Posterior vena cava (tissue), 2 donors: Measurements from ENCODE around the gene ARID3A. TPM values are rescaled to one million over a fixed set of nuclear protein-coding genes. Genes with fewer than 3 reads are reported as not detected.
"Not testable (repeated sequence)": the region's sequence is repeated elsewhere in the genome, so short reads cannot be mapped to it uniquely, and the experiment has no call there.

ENCODE experiments used
- DNase-seq: peaks from one replicate; pipeline ENCODE4 v3.0.0-alpha.2; 2020; ENCODE audit warnings: low spot score
- intact Hi-C, 2 donors: fragments of 100-400 bp; cut with DNase I; formaldehyde crosslinking; loops; one replicate each; pipeline versions ENCODE4 v1.14.1 to v1.14.2; 2022 to 2023
- total RNA-seq, 2 donors: library from RNA; stranded (reverse); fragmentation: NEBNext Ultra II Directional; extraction: Animal tissue kit (Norgen Biotek cat#: 25700); gene quantifications; one replicate each; pipeline ENCODE4 v1.2.1, GENCODE V29; 2021
- donor health status: DM: yes; HTN: yes; CAD: no.
- donor health status: DM: yes; HTN: yes; CAD: no.

Gene ARID3A
- total RNA-seq, 2 donors from 2014 or later = 6.3 to 10.0 TPM

DNA sequence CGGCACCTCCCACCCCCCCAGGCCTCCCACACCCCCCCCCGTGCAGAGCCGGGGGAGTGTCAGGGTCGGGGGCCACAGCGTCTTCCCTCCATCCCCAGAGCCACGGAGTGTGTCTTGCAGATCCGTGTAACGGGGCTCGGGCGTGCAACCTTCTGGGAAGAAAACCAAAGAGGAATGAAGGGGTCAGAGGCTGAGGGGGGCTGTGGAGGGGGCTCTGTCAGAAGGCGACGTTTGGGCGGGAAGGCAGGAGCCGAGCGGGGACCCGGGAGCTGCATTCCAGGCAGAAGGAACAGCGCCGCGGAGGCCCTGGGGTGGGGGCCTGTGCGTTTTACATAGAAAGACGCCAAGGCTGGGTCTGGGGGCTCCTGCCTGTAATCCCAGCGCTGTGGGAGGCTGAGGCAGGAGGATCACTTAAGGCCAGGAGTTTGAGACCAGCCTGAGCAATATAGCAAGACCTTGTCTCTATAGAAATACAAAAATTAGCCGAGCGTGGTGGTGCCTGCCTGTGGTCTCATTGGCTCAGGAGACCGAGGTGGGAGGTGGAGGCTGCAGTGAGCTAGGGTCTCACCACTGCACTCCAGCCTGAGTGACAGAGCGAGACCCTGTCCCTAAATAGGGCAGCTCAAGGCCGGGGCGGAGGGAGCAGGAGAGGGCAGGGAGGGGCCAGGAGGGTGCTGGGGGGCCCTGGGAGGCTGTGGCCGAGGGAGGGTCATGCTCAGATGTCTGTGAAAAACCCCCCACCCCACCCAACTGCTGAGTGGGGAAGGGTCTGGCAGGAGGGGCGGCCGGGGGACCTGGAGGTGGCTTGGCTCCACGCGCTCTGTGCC is 27.8 kb downstream of the ARID3A start:
- intact Hi-C loops = no loop called here
- no peak for DNase-seq

DNA sequence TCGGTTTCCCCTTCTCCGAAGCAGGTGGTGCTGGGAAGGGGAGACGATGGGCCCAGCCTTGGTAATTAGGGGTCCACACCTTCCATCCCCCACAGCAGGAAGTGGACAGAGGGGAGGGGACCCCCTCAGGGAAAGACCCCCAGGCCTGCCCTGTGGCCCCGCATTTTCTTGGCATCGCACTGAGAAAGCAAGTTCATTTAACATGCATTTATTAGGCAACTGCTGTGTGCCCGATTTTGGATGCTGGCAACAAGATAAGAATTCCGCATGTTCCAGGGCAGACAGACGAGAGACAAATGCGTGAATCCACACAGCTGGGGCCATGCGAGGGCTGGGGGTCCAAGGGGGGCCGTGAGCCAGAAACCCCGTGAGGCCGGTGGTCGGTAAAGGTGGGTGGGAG is 28.4 kb downstream of the ARID3A start:
- DNase-seq = no peak
- intact Hi-C loops = no loop called here

DNA sequence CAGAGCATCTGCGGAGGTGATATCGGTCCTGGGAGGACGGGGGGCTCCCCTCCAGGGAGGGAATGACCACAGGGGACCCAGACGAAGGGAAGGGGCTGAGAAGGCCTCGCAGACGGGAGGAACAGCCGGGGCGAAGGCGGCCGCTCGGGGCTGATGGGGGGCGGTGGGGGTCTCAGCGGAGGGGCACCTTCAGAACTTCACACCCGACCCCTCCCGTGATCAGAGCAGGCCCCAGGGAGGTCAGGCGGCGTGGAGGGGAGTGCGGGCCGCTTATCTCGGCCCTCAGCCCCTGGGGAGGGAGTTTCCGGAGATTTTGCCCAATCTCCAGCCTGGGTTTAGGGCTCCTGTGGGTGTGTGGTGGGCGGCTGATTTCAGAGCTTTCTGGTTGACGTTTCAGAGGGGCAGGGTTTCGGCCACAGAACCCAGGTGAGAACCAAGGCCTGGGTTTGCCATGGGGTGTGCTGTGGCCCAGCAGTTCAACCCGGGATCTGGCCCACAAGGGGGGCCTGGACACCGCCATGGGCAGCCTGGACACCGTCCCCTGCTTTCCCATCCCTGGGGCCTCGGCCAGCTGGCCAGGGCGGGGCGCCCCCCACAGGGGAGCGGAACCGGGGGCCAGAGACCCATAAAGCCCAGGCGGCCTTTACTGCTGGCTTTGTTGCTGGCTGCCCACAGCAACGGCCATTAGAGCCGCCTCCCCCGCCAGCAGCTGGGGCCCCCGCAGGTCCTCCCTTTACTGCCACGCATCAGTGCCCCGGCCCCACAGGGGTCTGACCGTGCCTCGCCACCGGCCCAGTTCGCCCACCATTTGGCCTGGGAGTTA is 29.0 kb downstream of the ARID3A start:
- no peak for DNase-seq
- intact Hi-C loops = no loop called here

DNA sequence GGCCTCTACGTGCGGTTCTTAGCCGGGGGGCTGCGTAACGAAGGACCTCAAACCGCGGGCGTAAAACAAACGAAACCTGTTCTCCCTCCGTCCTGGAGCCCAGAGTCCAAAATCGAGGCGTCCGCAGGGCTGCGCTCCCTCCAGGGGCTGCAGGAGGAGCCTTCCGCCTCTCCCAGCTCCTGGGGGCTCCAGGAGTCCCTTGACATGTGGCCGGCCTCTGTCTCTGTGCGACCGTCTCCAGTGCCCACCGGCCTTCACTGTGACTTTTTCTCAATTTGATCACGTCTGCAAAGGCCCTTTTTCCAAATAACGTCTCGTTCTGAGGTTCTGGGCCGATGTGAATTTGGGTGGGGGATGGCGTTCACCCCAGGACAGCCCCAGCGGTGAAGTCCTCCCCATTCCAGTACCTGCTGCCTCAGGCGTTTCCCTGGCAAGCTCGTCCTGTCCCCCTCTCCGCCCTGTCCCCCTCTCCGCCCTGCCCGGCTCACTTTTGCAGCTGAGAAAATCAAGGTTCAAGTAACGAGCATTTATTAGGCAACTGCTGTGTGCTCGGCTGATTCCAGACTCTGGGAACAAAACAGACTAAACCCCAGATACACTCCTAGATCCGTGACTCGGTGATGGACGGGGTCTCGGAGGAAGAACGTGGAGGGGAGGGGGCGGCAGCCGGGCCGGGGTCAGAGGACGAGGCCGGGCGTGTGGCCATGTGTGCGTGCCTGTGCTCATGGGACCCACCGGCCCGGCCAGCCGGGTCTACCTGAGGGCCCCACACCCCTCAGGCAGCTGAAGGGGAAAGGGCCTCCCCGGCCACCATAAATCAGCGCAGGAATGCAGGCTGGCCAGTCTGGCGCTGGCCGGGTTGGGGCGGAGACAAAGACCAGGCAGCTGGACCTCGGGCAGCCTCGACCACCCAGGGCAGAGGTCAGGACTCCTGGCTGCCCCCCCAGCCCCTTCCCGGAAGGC is 30.2 kb downstream of the ARID3A start:
- intact Hi-C loops = no loop called here
- no peak for DNase-seq

DNA sequence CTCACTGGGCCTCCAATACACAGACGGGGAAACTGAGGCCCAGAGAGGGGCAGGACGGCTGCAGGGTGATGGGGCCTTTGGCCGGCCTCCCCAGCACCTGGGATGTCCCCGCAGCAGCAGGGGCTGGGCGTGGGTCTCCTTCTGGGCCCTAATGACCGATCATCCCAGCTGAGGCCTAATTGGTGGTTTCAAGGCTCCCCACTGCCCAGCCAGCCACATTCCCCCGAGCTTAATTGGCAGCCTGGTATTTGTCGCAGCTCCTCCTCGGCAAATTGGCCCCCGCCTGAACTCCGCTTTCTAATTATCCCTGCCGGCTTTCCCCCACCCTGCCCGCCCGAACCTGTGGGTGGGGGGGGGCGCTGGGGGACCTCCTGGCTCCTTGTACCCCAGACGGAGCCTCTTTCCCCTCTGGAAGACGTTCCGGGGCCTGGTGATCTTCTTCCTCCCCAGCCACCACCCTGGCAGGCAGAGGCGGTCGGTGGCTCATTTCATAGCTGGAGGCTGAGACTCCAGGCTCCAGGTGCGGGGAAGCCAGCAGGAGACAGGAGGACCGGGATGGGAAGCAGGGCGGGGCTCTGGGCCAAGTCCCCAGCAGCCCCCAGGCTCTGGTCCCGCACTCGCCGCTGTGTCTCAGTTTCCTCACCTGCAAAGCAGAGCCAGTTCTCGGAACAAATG is 31.1 kb downstream of the ARID3A start:
- intact Hi-C loops = no loop called here
- no peak for DNase-seq

DNA sequence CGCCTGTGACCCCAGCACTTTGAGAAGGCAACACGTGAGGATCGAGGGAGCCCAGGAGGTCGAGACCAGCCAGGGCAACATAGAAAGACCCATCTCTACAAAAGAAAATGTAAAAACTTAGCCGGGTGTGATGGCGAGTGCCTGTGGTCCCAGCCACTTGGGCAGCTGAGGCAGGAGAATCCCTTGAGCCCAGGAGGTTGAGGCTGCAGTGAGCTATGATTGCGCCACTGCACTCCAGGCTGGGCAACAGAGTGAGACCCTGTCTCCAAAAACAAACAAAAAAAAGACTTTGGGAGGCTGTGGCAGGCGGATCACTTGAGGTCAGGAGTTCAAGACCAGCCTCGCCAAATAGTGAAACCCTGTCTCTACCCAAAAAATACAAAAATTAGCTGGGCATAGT is 31.7 kb downstream of the ARID3A start:
- DNase-seq, intact Hi-C loops: not testable (repeated sequence)

DNA sequence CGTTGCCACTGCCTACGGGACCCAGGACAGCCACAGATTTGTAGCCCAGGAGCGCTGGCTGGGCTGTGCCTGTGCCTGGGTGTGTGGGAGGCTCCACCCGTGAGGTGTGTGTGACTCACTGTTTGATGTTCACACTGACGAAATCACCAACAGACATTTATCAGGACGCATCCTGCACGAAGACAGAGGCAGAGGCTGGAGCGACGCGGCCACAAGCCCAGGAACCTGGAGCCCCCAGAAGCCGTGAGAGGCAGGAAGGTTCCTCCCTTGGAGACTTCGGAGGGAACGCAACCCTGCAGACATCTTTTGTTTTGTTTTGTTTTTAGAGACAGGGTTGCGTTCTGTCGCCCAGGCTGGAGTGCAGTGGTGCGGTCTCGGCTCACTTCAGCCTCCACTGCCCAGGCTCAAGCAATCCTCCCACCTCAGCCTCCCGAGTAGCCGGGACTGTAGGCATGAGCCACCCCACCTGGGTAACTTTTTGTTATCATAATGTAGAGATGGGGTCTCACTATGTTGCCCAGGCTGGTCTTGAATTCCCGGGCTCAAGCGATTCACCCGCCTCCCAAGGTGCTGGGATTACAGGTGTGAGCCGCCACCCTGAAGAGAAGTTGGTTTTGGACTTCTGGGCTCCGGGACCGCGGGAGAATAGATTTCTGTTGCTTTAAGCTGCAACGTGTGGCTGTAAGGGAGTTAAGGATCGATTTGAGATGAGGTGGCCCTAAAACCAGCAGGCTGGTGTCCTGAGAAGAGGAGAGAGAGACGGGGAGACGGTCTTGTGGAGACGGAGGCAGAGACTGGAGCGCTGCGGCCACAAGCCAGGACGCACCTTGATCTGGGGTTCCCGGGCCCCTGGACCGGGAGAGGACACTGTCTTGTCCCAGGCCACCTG is 33.4 kb downstream of the ARID3A start:
- DNase-seq = no peak
- intact Hi-C loops = no loop called here

DNA sequence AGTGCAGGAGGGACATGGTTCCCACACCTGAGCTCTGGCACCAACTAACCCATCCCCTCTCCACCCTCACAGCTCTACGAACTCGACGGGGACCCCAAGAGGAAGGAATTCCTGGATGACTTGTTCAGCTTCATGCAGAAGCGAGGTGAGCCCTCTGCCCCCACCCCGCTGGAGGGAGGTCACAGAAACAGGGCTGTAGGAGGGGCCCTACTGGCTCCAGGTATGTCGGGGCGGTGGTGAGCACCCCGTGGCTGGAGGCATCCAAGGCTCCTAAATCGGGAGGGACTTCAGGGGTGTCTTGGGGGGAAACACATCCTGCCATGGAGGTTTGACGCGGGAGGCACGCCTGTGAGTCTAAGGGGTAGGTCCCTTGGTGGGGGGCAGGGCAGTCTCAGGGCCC is 34.2 kb downstream of the ARID3A start:
- DNase-seq = no peak
- intact Hi-C loops = no loop called here

DNA sequence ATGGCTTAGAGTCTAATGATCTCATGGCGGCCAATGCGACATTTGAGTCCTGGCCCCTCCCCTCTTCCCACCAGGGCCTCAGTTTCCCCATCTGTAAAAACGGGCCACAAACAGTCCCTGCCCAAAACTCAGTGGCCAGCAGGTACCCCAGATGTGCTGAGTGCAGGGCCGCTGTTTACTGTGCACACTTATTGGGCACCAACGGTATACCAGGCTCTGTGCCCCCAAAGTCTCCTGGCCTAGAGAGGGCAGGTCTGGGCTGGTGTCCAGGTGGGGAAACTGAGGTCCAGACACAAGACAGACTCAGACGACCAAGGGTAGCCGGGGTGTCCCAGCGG is 34.7 kb downstream of the ARID3A start:
- DNase-seq = no peak
- intact Hi-C loops = no loop called here

DNA sequence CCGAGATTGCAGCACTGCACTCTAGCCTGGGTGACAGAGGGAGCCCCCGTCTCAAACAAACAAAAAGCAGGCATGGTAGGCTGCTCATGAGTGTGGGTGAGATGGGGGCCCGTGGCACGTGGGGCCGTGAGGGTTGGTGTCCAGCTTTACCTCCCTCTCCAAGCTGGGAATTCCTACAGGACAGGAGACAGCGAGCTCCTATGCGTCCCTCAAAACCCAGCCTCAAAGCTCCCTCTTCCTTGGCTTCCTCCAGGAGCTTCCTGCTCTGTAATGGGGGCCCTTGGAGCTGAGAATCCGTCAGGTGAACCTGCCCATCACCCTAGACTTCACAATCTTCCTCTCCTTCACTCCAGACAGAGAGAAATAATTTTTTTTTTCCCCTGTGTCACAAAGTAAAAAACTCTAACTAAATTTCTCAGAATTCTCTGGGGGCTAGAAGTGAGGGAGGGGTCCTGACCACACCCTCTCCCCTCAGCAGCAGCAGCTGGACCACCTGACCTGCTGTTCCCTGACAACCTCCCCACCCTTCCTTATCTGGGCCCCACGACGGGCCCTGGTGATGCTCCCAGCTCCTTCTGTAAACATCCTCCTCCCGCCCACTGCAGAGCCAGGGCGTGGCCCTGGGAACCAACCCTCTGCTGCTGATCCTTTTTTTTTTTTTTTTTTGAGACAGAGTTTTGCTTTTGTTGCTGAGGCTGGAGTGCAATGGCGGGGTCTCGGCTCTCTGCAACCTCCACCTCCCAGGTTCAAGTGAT is 36.2 kb downstream of the ARID3A start:
- intact Hi-C loops = no loop called here
- no peak for DNase-seq

DNA sequence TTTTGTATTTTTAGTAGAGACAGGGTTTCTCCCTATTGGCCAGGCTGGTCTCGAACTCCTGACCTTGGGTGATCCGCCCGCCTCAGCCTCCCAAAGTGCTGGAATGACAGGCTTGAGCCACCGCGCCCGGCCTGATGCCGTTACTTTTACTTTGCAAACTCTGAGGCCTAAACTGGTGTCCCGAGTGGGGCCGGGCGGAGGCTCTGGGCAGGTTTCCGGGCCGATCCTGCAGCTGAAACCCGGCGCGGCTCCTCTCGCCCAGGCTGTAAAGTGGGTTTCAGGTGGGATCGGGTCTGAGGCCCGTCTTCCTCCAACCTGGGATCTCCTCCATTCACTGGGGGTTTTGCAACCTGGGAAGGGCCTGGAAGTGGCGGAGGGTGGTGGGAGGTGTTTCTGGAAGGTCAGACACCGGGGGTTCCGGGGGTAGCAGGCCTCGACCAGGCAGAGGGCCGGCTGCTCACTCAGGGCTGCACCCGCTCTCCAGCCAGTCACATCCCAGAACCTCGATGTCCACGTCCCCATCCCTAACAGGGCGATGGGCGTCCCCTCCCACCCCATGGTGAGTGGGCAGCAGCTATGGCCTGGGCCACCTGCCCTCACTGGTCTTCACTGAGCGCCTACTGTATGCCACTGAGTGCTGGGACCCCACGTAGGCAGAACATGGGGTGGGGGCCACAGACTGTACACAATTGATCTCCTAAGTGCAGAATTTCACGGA is 37.0 kb downstream of the ARID3A start:
- DNase-seq = no peak
- intact Hi-C loops = no loop called here

DNA sequence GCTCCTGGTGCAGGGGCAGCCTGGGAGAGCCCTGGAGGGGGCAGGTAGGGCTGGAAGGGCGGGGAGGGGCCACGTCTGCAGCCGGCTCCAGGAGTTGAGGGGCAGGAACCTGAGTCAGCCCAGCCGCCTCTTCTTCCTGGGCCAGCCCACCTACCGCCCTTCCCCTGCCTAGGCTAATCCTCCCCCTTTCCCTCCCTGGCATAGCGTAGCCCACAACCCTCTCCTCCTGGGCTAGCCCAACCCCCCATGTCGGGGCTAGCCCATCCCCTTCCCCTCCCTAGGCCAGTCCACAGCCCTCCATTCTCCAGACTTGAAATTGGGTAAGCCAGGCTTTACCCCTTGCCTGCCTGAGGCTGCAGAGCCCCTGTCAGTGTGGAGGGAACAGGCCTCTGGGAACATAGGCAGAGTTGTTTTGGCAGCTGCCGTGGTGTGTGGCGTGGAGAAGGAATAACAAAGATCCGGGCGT is 37.7 kb downstream of the ARID3A start:
- intact Hi-C loops = no loop called here
- no peak for DNase-seq

DNA sequence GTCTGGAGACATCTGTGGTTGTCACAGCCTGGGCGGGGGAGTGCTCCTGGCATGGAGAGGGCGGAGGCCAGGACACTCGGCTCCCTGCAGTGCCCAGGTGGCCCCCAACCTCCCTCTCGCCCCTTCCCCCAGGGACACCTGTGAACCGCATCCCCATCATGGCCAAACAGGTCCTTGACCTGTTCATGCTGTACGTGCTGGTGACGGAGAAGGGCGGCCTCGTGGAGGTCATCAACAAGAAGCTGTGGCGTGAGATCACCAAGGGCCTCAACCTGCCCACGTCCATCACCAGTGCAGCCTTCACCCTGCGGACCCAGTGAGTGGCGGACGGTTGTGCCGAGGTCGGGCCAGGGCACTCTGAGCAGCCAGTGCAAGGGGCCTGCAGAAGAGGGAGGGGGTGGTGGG is 38.3 kb downstream of the ARID3A start:
- intact Hi-C loops = no loop called here
- DNase-seq = no peak

DNA sequence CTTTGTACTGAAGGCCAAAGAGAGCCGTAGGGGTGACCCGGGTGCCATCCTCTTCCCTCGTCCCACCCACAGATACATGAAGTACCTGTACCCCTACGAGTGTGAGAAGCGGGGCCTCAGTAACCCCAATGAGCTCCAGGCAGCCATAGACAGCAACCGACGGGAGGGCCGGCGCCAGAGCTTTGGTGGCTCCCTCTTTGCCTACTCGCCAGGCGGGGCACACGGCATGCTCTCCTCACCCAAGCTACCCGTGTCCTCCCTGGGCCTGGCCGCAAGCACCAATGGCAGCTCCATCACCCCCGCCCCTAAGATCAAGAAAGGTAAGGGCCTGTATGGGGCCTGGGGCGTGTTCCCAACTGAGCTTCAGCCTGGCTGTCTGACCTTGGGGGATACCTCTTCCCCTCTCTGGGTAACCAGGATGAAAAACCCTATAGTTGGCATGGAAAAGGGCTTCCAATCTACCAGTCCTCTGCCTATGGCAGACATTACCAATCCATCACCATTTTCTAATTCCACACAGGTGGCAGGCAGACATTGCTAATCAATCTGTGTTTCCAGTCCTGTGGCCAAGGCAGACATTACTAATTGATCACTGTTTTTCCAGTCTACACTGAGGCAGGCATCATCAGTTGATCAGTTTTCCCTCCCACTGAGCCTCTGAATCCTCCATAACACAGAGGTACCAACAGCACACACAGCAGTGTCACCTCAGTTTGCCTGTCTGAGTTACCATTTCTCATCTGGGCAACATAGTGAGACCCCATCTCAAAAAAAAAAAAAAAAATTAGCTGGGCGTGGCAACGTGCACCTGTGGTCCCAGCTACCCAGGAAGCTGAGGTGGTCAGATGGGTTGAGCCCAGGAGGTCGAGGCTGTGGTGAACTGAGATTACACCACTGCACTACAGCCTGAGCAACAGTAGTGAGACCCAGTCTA is 39.2 kb downstream of the ARID3A start:
- no peak for DNase-seq
- intact Hi-C loops = no loop called here

DNA sequence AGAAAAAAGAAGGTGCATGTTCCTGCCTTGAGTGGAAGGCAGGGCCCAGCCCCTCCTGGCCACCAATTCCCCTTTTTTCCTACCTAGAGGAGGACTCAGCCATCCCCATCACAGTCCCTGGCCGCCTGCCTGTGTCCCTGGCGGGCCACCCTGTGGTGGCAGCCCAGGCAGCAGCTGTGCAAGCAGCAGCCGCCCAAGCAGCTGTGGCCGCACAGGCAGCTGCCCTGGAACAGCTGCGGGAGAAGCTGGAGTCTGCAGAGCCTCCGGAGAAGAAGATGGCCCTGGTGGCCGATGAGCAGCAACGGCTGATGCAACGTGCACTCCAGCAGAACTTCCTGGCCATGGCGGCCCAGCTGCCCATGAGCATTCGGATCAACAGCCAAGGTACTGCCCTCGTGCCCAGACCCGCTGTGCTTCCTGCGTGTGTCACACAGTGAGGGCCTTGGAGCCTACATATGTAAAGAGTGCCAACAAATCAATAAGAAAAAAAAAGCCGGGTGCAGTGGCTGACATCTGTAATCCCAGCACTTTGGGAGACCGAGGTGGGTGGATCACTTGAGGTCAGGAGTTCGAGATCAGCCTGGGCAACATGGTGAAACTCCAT is 40.8 kb downstream of the ARID3A start:
- intact Hi-C loops = no loop called here
- DNase-seq = no peak
